GM21423 (cell line): ENCODE measurements around the gene SRGAP2C.
"Not testable (repeated sequence)": the region's sequence is repeated elsewhere in the genome, so short reads cannot be mapped to it uniquely, and the experiment has no call there.

Source experiments
- ATAC-seq: cut with Tn5 transposase; IDR thresholded peaks from one replicate; pipeline ENCODE4 v1.9.1; 2021; ENCODE audit warnings: mild to moderate bottlenecking, moderate library complexity; ENCODE audit not compliant: unreplicated experiment

The SRGAP2C gene

DNA sequence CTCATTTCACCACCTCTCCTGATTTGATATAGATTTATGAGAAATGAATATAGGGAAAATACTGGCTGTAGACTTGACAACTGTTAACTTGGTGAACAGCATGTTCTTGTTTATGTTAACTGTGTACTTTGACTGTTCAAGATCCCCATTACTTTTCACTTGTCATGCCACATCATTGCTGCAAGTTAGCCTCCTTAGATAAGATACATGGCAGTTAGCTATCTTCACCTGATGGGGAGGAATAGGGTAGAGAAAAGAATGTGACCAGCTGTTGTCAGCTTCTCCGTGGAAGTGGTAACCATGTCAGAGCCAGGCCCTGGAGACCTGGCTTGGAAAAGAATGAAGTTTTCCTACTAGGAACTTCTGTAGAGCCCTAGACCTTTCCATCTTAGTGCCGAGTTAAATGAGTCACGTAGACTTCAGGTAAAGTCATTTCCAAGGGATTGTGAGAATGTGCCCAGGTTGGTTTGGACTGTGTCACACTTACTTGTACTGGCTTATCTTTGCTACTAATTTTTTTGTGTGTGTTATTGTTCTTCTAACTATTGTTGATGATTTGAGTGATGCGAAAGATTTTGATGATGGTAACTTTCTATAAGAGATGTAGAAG lies 41.6 kb downstream of the SRGAP2C start:
- ATAC-seq = not testable (repeated sequence)

DNA sequence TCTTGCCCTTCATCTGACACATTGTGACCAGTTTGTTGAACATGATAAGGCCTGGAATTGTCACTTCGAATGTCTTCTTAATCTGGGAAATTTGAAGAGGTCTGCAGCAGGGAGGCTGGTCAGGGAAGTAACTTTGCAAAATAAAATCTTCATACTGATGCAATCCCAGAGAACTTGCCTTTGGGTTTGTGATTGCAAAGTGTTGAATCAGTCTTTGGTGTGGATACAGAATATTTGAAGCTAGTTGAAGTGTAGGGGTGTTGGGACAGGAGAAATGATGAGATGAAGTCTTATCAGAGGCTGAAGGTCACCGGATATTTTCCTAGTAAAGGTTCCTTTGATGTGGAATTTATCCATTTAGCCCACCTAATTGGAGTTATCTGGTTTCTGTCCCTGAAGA lies 42.1 kb downstream of the SRGAP2C start:
- not testable (repeated sequence) for ATAC-seq

DNA sequence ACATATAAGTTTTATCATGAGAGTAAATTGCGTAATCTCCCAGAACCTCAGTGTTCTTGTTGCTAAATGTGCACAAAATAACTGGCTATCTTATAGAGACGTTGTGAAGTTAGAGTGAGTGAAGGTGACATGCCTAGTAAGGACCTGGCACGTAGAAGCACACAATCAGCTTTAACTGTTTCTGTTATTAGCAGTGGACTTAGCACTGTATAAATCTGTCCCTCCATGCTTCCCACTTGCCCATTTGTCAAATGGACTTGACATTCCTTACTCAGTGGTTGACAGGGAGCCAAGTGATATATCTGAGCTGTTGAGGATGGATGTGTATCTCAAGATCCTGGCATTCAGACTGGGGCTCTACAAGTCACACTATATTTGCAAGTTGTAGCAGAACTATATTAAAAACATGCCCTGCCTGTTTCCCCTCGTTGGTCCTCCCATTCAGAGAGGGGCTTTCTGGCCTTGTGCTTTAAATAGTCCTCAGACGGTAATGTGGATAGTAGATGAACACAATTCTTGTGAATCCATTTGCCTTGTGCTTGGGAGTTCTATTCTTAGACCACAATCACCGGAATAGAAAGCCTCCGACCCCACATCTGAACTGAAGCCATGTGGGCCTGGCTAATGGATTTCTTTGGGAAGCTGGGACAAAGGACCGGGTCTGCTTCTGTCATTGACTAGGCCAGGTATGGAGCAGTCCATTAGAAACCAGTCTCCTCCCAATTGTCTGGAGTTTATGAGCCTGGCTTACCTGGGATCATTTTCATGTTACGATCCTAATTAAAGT lies 43.0 kb downstream of the SRGAP2C start:
- ATAC-seq = not testable (repeated sequence)

DNA sequence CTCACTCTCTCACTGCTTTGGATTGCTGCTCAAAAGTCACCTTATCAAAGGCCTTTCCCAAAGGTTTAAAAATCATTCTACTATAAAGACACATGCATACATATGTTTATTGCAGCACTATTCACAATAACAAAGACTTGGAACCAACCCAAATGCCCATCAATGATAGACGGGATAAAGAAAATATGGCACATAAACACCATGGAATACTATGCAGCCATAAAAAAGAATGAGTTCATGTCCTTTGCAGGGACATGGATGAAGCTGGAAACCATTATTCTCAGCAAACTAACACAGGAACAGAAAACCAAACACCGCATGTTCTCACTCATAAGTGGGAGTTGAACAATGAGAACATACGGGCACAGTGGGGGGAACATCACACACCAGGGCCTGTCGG lies 45.9 kb downstream of the SRGAP2C start:
- ATAC-seq = not testable (repeated sequence)

DNA sequence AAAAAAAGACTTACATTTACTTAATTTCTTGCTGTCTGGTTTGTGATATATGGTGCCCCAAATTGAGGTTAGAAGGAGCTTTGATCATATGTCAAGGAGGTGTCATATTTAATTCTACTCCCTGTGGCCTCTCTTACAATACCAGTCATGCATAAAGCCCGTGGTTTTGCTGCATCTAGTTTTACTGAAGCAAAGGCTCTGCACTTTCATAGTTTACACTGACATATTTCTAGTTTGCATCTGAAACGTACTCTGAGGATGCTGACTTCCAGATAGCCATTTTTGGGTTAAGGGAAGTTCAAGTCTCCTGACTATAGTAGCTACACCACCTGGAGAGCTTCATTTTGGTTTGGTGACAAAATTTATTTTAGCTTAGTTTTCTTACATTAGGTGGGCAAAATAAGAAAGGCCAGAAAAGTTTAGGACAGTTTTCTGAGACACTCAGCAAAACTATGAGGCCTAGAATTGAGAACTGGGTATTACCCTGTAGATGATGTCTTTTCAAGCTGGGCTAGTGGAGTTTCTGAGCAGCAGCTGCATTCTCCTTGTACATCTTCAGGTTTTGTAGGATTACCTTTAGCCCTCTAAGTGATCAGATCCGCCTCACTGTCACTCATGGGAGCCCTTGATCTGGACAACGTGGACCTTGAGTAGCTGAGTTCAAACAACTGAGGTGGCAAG lies 47.8 kb downstream of the SRGAP2C start:
- not testable (repeated sequence) for ATAC-seq

DNA sequence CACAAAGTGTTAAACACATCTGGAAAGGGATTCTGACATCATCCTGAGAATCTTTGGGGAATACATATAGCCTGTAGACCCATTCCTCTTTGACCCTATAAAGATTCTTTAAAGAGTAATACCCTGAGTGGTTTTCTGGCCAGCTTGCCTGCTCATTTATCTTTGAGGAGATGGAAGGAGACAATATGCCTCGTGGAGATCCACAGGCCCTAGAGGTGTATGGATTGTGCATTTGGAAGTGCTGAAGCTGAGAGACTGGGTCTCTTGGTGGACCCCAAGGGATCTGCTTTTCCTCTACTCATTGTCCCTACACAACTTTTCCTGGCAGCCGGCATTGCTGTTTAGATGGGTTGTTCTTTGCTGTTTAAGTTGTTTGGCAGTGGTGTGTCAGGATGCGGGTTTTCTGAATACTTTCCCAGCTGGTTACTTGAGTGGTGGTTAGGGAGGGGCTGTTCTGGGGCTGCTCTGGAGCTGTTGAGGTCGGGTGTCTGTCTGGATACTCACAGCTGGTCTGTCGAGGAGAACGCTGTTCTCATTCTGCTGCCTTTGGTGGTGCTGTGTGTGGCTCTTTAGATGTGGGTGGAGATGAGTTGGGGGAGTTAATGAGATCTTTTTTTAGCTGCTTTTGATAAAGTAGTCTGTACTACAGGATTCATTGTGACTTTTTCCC lies 49.5 kb downstream of the SRGAP2C start:
- not testable (repeated sequence) for ATAC-seq

DNA sequence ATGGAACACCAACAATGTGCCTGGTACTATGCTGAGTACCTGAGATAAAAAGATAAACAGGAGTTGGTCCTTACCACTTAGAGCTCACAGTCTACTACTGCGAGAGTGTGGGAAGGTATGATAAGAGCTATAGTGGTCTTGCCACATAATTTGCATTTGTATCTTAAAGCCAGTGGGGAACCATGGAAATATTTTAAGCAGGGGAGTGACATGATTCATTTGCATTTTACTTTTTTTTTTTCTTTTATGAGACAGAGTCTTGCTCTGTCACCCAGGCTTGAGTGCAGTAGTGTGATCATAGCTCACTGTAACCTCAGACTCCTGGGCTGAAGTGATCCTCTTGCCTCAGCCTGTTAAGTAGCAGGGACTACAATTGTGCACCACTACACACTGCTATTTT lies 53.6 kb downstream of the SRGAP2C start:
- ATAC-seq = peak; percentile 79

DNA sequence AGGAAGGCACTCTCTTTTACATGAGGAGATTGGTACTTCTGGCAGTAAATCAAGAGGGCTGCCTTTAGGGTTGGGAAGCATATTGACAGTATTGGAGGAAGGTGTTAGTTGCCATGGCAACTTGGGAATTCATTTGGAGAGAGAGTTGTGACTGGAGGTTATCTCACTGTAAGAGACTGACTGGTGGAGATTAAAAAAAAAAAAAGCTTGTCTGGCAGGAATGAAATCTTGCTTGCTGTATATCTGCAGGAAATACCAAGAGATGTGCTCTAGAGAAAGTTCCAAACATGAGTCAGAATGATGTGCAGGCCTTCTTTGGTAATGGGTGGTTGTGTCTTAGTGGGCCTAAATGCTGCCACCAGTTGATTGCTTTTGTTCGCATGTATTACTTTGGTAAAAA lies 59.1 kb downstream of the SRGAP2C start:
- ATAC-seq = not testable (repeated sequence)

DNA sequence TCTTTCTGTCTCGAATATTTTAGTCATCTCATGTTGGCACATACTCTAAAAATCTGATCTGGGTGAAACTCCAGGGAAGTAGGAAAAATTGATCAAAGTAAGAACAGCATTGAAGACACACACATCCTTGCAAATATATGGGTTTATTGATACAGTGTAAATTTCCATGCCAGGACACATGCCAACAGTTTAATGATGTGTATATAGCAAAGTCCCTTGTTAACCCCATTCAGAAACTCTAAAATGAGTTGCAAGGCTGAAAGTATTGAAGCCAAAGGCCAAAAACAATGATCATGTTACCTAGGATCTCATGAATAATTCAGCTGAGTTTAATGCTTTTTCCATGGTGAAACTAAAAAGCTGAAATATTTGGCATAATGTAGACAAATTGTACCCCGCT lies 61.6 kb downstream of the SRGAP2C start:
- not testable (repeated sequence) for ATAC-seq

DNA sequence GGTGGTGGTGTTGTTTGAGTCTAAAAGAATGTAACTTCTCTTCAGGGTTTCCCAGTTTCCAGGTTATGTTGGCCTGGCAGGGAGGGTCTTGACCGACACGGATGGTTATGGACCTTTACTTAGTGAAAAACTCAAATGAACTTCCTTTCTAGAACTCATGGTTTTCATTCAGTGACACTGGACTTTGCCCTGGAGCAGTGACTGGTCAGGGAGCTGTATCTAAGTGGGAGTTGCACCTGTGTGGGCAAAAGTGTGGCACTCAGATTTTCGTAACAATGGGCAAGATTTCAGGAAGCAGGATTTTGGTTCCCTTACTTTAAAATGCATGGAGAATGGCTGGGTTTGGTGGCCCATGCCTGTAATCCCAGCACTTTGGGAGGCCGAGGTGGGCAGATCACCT lies 67.9 kb downstream of the SRGAP2C start:
- ATAC-seq = not testable (repeated sequence)

DNA sequence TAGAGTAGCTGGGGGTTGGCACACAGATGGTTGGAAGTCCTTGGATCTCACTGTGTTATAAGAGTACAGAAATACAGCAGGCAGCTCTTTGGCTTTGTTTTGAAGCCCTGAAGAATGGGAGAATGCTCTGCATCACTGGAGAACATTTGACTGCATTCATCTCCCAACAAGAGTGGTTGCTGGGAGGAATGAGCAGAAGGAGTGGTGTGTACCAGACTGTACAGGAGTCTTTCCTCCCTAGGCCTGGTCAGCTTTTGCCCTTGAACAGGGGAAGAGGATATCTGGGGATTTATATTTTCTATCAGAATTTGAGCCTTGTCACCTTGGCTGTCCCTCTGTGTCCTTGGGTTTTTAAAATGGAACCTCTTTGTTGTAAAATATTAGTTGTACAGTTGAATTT lies 69.8 kb downstream of the SRGAP2C start:
- ATAC-seq = not testable (repeated sequence)

DNA sequence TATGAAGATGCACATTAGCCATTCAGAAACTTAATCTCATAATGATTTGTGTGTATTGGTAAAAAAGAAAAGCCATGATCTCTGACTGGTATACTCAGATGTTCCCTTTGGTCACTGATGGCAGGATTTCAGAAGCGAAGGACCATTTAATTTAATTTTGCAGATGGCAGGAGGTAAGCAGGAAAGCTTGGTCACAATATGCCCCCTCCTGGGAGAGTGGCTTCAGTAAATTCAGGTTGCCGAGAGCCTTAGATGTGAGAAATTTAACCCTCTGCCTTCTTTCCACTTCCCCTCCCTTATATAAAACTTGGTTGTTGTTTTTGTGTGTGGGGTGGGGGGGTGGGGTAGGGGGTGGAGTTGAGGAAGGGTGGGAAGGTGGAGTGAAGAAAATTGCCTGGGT lies 72.9 kb downstream of the SRGAP2C start:
- ATAC-seq = not testable (repeated sequence)

DNA sequence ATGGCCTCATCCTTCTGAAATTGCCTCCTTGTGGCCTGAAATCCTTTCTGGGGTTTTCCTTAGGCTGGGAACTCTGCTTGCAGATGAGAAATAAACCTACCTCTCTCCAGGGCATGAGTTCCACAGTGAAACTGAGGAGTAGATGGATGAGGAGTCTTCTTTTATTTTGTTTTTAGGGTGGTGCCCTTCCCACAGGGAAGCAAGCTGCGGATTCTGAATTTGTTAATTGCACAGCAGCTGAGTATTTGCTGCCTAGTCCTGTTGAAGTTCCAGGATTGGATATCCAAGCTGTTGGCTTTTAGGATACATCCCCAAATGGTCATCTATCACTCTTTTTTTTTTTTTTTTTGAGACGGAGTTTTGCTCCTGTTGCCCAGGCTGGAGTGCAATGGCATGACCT lies 73.4 kb downstream of the SRGAP2C start:
- ATAC-seq = not testable (repeated sequence)

DNA sequence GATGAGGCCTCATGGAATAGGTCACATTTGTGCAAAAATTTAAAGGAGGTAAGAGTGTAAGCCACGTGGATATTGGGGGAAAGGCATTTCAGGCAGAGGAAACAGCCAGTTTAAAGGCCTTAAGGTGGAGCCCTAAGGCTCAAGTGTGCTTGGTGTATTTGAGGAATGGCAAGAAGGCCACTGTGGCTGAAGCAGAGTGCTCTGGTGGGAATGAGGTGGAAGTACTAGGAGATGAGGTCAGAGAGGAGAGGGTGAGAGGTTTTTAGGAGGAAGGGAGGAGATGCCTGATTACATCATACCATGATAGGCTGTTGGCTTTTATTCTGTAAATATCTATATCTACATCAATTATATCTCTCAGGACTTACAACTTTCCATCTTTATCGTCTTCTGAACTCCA lies 75.4 kb downstream of the SRGAP2C start:
- ATAC-seq = not testable (repeated sequence)

DNA sequence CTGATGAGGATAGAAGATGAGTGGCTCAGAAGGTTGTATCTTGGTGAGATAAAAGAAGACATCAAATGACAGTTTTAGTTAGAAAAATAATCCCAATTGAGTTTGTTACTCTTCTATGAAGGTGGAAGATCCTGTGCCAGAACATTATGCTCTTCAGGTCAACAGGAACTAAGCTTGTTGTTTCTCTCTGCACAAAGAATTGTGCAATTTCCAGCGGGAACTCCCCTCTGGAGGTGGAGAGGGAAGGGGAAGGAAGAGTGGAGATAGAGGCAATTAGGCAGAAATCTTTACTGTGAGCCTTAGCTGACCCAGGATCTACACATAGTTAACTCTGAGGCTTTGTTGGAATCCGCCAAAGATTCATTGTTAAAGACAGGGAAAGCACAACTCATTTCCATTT lies 77.4 kb downstream of the SRGAP2C start:
- not testable (repeated sequence) for ATAC-seq

DNA sequence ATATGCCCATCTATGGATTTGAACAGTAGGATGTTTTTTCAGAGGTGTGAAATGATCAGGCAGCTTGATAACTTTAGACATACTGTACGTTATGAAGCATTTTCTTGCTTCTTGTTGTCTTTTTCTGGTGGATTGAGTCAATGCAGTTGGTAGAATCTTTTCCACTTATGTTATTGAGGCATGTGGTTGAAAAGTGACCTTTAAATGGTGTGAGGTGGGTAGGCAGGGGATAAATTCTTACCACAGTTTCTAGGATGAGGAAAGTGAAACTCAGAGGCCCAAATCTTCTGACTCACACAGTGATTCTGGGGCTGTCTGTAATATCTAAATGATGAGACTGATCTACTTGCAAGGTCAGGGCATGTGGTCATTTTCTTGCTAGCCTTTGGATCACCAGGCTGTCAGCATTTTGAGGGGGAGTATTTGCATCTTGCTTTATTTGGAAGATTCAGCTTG lies 79.0 kb downstream of the SRGAP2C start:
- peak; percentile 67 for ATAC-seq

DNA sequence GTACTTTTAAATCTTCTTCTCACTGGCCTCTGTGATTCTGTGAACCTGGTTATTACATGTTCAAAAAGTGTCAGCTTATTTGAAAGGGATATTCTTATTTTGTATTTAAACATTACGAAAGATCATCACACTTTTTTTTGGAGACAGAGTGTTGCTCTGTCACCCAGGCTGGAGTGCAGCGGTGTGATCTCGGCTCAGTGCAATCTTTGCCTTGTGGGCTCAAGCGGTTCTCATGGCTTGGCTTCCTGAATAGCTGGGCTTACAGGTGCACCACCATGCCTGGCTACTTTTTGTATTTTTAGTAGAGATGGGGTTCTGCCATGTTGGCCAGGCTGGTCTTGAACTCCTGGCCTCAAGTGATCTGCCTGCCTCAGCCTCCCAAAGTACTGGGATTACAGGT lies 82.3 kb downstream of the SRGAP2C start:
- ATAC-seq = not testable (repeated sequence)

DNA sequence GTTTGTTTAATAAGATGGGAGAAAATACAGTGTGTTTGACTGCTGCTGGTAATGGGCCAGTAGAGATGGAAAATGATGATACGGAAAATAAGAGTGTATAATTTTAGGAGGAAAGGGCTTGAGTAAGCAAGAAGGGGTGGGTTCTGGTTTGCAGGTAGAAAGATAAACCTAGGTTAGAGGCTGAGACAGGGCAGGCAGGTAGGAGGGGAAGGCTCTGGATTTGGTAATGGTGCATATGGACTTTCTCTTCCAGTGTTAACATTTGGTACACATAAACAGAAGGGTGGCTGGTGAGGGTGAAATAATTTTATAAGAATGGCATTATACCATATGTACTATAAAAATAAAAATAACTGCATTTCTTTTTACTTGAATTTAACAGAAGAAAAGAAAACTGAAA lies 84.5 kb downstream of the SRGAP2C start:
- not testable (repeated sequence) for ATAC-seq

DNA sequence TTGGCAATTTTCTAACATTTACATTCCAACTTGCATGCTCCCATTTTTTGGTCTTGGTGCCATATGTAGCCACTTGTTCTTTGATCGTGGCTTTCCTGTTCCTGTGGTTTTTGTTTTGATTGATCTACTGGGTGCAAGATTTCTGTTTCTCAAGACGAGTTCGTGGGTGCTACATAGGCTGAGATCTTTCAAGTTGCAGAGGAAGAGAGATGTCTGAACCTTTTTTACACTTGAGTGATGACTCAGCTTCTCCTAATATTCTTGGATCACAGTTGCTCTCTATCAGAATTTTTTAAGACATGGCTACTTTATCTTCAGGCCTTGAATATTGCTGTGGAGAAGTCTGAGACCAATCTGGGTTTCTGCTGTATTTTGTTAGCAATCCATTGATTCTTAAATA lies 85.2 kb downstream of the SRGAP2C start:
- ATAC-seq = not testable (repeated sequence)

DNA sequence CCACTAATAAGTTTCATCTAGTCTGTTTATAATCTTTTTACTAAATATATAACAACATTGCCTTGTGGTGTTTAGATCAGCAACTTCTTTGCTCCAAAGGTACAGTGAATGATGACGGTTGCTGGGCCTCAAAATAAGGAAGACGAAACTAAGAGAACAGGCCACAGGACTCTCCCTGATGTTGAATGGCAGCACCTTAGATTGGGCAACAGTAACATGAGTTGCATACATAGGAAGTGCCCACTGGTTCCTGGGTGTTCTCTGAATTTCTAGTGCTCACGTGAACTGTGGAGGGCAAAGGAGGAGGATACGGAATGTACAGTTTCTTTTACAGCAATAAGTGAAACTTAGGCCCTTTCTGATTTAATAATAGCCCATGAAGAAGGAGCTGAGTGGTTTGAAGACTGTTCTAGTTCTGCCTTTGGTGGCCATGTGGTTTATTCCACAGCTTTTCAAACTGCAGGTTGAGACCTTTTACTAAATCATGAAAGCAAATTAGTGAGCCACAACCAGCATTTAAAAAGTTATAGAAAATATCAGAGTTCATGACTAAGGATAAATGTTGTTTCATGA lies 86.5 kb downstream of the SRGAP2C start:
- peak; percentile 50 for ATAC-seq

DNA sequence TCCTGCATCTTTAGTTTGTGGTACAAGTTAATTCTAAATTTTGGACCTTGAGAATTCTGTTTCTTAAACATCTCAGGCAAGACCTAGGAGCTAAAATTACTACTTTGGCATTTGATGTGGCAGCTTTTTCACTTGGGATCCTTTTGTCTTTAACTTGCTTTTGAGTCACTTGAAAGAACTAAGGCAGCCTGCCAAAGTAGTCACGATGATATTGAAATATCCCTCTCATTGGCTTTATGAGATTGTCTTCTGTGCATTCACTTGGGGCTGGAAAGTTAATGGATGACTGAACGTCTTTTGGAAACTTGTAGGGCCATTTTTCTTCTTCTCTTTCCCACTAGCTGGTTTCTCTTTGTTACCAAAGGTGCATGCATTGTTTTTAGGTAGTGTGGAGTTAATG lies 90.7 kb downstream of the SRGAP2C start:
- ATAC-seq = not testable (repeated sequence)
